A549 (cell line): Measurements from ENCODE around the gene GALNT16.

Source experiments
- EP300 ChIP-seq, 2 experiments: fragments of >200 bp; sonication (Bioruptor Twin); formaldehyde crosslinking; IDR thresholded peaks; 2 replicates in 1 of 2; 3 replicates in 1 of 2; pipeline ENCODE4 v1.6.1; 2016 to 2017
- KDM1A ChIP-seq: fragments of 200-600 bp; sonication (generic); IDR thresholded peaks from 2 replicates; pipeline ENCODE4 v1.6.1; 2016; ENCODE audit warnings: low read depth, mild to moderate bottlenecking
- NPAS2 ChIP-seq: fragments of 250-450 bp; sonication (Bioruptor Pico); IDR thresholded peaks from 2 replicates; pipeline ENCODE4 v1.8.0; 2022; ENCODE audit warnings: mild to moderate bottlenecking, moderate library complexity, borderline replicate concordance
- PHF8 ChIP-seq: fragments of 200-600 bp; sonication (generic); IDR thresholded peaks from 2 replicates; pipeline ENCODE4 v1.6.1; 2016; ENCODE audit warnings: low read depth, mild to moderate bottlenecking, antibody characterized with exemption, moderate library complexity, borderline replicate concordance
- POLR2A ChIP-seq: IDR thresholded peaks from 2 replicates; pipeline ENCODE4 v1.6.1; 2012; ENCODE audit warnings: mild to moderate bottlenecking, low read length
- RAD21 ChIP-seq, 2 experiments: fragments of >200 bp in 1 of 2; sonication (Bioruptor Twin) in 1 of 2; formaldehyde crosslinking in 1 of 2; IDR thresholded peaks in 1 of 2; conservative IDR thresholded peaks in 1 of 2; 2 replicates in 1 of 2; 3 replicates in 1 of 2; pipeline ENCODE4 v1.6.1; 2012 to 2018; ENCODE audit warnings: inconsistent platforms in 1 of 2
- ZNF302 ChIP-seq: fragments of 250-450 bp; sonication (Bioruptor Pico); IDR thresholded peaks from 2 replicates; pipeline ENCODE4 v1.9.0; 2021; ENCODE audit warnings: inconsistent platforms, mild to moderate bottlenecking, moderate library complexity
- TF ChIP-seq, protein P1 (sequence below): fragments of 200-600 bp; sonication (generic); IDR thresholded peaks from 2 replicates; pipeline ENCODE4 v1.6.1; 2016; ENCODE audit warnings: antibody characterized with exemption, mild to moderate bottlenecking, moderate library complexity
- TF ChIP-seq, protein P2 (sequence below): fragments of 250-450 bp; sonication (Bioruptor Pico); IDR thresholded peaks from 2 replicates; pipeline ENCODE4 v1.5.0; 2021; ENCODE audit warnings: mild to moderate bottlenecking, moderate library complexity, borderline replicate concordance
- TF ChIP-seq, protein P3 (sequence below): fragments of >200 bp; sonication (Bioruptor Twin); formaldehyde crosslinking; IDR thresholded peaks from 3 replicates; pipeline ENCODE4 v1.5.1; 2016
- TF ChIP-seq, protein P4 (sequence below): IDR thresholded peaks from 2 replicates; pipeline ENCODE4 v1.6.1; 2012; ENCODE audit warnings: low read depth, borderline replicate concordance

DNA sequence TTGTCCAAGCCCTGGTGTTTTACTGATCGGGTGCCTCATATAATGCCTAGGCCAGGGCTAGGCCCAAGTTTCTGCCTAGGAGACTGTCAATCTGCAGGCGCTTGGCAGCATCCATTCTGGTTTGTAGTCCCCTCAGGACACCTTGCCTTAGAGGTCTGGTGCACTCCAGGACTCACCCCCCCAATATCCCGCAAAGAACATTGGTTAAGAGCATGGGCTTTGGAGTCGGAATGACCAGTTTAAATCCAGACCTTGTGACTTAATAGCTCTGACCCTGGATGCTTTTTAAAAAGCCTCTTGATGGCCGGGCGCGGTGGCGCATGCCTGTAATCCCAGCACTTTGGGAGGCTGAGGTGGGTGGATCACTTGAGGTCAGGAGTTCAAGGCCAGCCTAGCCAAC lies 60.0 kb downstream of the GALNT16 start:
- TF ChIP-seq RAD21 (conservative IDR thresholded peaks at IDR 0.05 in 1 of 2, IDR thresholded peaks at IDR 0.05 in 1 of 2): no peak
- TF ChIP-seq, protein P1, sequence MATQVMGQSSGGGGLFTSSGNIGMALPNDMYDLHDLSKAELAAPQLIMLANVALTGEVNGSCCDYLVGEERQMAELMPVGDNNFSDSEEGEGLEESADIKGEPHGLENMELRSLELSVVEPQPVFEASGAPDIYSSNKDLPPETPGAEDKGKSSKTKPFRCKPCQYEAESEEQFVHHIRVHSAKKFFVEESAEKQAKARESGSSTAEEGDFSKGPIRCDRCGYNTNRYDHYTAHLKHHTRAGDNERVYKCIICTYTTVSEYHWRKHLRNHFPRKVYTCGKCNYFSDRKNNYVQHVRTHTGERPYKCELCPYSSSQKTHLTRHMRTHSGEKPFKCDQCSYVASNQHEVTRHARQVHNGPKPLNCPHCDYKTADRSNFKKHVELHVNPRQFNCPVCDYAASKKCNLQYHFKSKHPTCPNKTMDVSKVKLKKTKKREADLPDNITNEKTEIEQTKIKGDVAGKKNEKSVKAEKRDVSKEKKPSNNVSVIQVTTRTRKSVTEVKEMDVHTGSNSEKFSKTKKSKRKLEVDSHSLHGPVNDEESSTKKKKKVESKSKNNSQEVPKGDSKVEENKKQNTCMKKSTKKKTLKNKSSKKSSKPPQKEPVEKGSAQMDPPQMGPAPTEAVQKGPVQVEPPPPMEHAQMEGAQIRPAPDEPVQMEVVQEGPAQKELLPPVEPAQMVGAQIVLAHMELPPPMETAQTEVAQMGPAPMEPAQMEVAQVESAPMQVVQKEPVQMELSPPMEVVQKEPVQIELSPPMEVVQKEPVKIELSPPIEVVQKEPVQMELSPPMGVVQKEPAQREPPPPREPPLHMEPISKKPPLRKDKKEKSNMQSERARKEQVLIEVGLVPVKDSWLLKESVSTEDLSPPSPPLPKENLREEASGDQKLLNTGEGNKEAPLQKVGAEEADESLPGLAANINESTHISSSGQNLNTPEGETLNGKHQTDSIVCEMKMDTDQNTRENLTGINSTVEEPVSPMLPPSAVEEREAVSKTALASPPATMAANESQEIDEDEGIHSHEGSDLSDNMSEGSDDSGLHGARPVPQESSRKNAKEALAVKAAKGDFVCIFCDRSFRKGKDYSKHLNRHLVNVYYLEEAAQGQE: no peak
- TF ChIP-seq, protein P2, sequence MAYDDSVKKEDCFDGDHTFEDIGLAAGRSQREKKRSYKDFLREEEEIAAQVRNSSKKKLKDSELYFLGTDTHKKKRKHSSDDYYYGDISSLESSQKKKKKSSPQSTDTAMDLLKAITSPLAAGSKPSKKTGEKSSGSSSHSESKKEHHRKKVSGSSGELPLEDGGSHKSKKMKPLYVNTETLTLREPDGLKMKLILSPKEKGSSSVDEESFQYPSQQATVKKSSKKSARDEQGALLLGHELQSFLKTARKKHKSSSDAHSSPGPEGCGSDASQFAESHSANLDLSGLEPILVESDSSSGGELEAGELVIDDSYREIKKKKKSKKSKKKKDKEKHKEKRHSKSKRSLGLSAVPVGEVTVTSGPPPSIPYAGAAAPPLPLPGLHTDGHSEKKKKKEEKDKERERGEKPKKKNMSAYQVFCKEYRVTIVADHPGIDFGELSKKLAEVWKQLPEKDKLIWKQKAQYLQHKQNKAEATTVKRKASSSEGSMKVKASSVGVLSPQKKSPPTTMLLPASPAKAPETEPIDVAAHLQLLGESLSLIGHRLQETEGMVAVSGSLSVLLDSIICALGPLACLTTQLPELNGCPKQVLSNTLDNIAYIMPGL (CRISPR knock-in tag): no peak
- TF ChIP-seq, protein P3, sequence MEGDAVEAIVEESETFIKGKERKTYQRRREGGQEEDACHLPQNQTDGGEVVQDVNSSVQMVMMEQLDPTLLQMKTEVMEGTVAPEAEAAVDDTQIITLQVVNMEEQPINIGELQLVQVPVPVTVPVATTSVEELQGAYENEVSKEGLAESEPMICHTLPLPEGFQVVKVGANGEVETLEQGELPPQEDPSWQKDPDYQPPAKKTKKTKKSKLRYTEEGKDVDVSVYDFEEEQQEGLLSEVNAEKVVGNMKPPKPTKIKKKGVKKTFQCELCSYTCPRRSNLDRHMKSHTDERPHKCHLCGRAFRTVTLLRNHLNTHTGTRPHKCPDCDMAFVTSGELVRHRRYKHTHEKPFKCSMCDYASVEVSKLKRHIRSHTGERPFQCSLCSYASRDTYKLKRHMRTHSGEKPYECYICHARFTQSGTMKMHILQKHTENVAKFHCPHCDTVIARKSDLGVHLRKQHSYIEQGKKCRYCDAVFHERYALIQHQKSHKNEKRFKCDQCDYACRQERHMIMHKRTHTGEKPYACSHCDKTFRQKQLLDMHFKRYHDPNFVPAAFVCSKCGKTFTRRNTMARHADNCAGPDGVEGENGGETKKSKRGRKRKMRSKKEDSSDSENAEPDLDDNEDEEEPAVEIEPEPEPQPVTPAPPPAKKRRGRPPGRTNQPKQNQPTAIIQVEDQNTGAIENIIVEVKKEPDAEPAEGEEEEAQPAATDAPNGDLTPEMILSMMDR: no peak
- TF ChIP-seq, protein P4, sequence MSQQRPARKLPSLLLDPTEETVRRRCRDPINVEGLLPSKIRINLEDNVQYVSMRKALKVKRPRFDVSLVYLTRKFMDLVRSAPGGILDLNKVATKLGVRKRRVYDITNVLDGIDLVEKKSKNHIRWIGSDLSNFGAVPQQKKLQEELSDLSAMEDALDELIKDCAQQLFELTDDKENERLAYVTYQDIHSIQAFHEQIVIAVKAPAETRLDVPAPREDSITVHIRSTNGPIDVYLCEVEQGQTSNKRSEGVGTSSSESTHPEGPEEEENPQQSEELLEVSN: no peak
- no peak for TF ChIP-seq EP300 (IDR thresholded peaks at IDR 0.05)
- TF ChIP-seq KDM1A: no peak
- no peak for TF ChIP-seq ZNF302 (CRISPR knock-in tag)
- TF ChIP-seq NPAS2 (CRISPR knock-in tag): no peak
- no peak for TF ChIP-seq POLR2A
- no peak for TF ChIP-seq PHF8
